Stimulated activated CD4-positive, alpha-beta T cell treated with anti-CD3 and anti-CD28 coated beads, Interleukin-1b, Interleukin-23, amount 100 ng/mL, for 4 hours (primary cell): ENCODE measurements around the gene MRC1.

Experiments
- DNase-seq, 2 donors: peaks; one replicate each; pipeline ENCODE4 v3.0.0-alpha.2; 2020; ENCODE audit warnings: low read depth in 2 of 2

The MRC1 gene

DNA sequence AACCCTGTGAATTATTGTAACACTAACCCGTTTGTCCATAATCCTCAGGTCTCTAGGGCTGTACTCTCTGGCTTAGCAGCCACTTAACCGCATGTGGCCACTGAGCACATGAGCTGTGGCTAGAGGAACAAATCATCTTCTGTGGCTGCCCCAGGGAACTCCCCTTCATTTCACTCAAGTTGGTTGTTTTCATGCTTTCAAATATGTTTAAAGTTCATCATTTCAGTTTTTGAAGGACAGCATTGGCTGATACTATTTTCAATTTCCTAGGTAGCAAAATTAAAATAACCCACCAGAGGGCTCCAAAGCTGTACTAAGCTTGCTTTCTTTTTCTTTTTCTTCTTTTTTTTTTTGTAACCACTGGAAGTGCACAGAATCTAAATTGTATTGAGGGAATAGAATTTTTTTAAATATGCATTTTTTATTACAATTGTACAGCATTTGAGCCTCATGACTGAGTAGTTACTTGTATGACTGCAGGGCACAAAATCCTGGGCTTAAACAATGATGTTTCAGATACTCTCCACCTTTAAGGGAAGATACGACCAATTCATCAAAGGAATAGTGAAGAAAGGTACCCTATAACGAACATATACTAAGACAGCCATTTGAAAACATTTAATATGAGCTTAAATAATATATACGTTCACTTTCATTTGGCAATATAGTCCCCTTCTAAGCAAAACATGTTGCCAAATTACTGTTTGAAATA lies 38.6 kb downstream of the MRC1 start:
- DNase-seq, result no peak

DNA sequence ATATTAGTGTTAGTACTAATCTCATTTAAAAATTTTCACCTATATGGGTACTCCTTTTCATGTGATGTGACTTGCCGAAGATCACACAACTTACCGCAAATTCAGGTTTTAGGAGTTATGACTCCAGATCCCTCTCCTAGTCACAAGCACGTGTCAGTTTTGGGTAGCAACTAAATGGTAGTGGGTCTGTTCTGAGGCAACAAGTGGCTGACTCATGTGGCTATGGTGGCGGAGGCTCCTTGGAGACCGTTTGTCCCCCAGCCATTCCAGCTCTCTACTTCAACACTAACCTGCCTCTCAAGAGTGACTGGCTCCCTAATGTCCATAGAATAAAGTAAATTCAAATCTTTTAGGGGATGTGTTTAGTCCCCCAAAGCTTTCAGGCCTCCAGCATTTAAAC lies 39.5 kb downstream of the MRC1 start:
- DNase-seq, result no peak

GRCh38 chr10:17850501-17850900 lies 41.4 kb downstream of the MRC1 start:
- DNase-seq, result no peak

DNA sequence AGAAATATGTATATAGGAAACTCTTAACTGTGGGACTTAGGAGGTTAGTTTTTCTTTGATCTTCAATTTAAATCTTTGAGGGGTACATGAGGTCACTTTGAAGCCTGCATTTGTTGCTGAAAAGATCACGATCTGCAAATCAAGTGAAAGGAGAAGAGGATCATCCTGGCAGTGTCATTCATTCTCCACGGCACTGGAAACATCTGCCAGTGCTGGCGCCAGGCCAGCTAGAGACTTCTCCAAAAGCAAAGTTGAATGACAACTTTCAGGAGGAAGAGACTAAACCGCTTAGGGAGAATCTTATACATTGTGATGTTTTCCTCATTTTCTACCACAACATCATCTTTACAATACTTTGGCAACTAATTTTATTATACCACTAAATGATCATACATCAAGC lies 42.5 kb downstream of the MRC1 start:
- no peak for DNase-seq

DNA sequence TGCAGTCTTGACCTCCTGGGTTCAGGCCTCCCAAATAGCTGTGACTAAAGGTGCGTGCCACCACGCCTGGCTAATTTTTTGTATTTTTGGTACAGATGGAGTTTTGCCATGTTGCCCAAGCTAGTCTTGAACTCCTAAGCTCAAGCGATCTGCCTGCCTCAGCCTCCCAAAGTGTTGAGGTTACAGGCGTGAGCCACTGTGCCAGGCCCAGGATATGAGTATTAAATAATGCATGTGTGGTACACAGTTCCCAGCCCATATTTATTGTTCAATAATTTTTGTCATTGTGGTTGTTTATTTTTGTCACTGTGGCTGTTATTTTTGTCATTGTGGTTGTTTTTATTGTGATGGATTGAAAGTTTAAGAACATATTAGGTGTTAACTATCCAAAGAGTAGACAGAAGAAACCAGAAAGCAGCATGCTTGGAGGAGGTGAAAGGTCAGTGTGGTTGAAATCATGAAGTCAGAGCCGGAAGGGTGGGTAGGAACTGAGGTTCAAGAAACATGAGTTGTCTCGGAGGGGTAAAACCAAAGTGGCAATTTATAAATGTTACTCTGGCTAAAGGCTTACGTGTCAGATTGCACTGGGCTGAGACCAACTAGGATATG lies 45.0 kb downstream of the MRC1 start:
- DNase-seq, result no peak

- DNase-seq, result no peak
These were observed 47.9 kb downstream of the MRC1 start for GRCh38 chr10:17857040-17857439.

DNA sequence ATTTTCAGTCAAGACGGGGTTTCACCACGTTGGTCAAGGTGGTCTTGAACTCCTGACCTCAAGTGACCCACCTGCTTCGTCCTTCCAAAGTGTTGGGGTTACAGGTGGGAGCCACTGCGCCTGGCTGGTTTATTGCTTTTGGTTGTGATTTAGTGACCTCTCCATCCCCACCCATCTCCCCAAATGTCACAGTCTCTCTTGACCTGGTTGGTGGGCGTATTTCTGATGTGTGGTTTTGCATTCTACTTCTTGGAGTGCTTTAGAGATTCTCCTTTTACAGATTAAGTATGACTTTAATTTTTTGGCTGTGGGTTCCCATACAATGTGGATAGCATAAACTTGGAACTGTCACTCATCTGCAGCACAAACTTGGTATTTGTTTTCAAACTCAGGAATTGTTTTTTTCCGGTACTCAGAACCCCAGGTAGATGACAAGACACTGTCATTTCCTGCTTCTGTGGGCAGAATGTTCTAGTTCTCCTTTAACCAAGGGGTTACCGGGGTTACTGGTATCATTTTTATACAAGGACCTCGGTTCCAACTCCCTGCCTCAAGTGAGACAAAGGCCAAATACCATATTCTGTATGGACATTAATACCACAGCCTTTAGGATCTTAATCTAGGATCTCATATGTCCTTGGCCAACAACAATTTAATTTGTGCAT lies 50.5 kb downstream of the MRC1 start:
- no peak for DNase-seq

- no peak for DNase-seq
These were observed 52.6 kb downstream of the MRC1 start for GRCh38 chr10:17861760-17862159.

DNA sequence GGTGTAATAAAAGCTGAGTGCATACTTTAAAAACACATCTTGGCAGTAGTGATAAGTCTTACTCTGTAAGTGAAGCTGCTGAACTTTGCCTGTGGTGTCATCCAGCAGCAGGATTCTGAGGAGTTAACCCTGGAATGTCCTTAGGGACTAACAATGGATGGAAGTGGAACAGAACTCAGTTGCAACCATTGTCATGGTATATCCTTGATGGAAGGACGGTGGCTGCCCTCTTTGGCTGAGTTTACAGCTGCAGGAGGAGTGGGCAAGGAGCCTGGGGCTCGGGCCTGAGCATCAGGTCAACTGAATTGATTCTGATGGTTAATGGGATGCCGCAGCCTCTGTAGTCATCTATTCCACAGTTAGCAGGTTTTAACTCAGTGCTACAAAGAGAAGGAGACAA lies 56.2 kb downstream of the MRC1 start:
- DNase-seq, result no peak

DNA sequence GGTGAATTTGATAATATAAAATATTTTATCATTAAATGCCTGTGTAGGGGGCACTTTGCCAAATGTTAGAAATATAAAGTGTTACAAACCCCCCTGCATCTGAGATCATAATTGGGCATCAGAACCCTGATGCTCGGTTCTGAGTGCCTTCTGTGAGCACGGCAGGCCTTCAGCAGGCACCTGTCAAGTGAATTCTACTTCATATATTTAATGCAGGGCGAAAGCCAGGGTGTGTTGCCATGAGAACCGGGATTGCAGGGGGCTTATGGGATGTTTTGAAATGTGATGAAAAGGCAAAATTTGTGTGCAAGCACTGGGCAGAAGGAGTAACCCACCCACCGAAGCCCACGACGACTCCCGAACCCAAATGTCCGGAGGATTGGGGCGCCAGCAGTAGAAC lies 57.2 kb downstream of the MRC1 start:
- DNase-seq, result no peak

- no peak for DNase-seq
These were observed 57.9 kb downstream of the MRC1 start for GRCh38 chr10:17867056-17867455.

- DNase-seq, result no peak
These were observed 61.9 kb downstream of the MRC1 start for GRCh38 chr10:17871036-17871435.

GRCh38 chr10:17872191-17873091 lies 63.3 kb downstream of the MRC1 start:
- DNase-seq, result no peak

- no peak for DNase-seq
These were observed 64.8 kb downstream of the MRC1 start for GRCh38 chr10:17873946-17874345.

- DNase-seq, result no peak
These were observed 68.0 kb downstream of the MRC1 start for GRCh38 chr10:17877121-17877520.

DNA sequence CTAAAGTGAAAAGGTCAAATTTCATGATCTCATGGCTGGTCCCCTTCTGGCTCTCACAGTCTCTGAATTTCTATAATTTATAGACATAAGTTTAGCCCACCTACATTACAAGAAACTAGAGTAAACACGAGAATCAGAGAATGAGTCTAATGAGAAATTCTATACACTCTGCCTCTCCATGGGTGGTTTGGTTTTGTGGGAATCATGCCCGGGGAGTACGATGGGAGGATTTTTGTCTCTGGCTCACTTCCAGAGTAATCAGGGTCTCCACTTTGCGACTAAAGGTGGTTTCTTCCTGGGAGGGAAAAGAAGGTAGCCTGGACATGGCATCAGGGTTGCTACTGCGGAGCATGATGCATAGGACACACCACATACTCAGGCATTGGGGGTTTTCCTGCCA lies 69.7 kb downstream of the MRC1 start:
- no peak for DNase-seq

DNA sequence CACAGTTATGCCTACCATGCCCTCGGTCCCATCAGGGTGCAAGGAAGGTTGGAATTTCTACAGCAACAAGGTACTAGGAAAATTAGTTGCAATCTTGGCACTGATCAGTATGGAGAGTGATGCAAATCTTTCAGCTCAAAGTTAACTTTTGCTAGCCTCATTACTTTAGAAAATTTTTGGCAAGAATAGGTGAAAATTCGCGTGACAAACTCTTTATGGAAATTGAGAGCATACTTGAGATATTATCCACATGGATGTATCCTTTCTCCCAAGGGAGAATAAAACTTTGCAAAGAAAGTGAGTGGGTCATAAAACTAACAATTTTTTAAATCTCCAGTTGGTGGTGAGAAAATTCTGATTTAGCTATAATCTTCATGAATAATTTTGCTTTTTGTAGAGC lies 71.5 kb downstream of the MRC1 start:
- no peak for DNase-seq

DNA sequence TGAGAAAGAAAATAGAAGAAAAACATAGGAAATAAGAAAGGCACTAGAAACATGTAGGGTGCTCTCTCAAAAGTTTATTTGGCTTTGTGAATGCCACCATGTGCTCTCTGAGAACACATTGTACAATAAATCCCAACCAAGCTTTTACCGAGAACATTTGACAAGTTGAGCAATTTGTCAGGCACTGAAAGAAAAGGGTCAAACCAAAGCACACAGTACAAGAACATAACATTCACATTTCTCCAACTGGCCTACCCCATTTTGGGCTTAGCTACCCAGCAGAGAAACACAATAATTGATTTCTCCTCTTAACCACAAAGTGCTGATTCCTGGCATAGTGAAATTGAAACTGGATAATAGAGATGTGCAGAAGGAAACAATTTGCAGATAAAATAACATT lies 73.4 kb downstream of the MRC1 start:
- no peak for DNase-seq

- no peak for DNase-seq
These were observed 74.5 kb downstream of the MRC1 start for GRCh38 chr10:17883621-17884020.

DNA sequence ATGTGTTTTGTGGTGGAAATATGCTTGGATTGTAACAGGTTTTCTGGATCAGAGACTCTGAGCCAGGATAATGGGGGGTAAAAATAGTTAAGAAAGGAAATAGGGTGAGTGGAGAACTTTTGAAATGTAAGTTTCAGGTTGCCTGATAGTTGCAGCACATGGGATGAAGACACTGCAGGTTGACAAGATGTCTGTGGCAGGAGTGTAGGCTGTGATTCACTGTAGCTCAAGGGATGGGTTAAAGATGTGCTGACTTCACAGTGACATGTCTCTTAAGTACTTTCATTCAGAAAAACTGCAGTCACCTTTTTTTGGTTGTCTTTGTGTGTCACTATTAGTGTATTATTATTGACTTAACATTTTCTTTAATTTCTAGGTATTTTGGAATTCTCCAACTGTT lies 79.0 kb downstream of the MRC1 start:
- DNase-seq, result no peak

- no peak for DNase-seq
These were observed 82.3 kb downstream of the MRC1 start for GRCh38 chr10:17891435-17891834.

- no peak for DNase-seq
These were observed 95.4 kb downstream of the MRC1 start for GRCh38 chr10:17904564-17904963.
